Neural crest cell (in vitro differentiated cells): ENCODE measurements around the gene ASPG. TPM values are rescaled to one million over a fixed set of nuclear protein-coding genes. Genes with fewer than 3 reads are reported as not detected.

ENCODE experiments used
- DNase-seq: peaks from one replicate; pipeline ENCODE4 v3.0.0; 2021; ENCODE audit warnings: low read depth, mixed read lengths, low spot score
- H3K27ac Mint-ChIP-seq: one replicate; pipeline ENCODE4 v1.8.0; 2021; ENCODE audit warnings: mild to moderate bottlenecking, mixed read lengths; ENCODE audit not compliant: unreplicated experiment
- H3K27me3 Mint-ChIP-seq: 2 replicates; pipeline ENCODE4 v1.8.0; 2021; ENCODE audit warnings: low read depth, mild to moderate bottlenecking, mixed read lengths
- H3K36me3 Mint-ChIP-seq: 2 replicates; pipeline ENCODE4 v1.8.0; 2021; ENCODE audit warnings: low read depth, mild to moderate bottlenecking, mixed read lengths
- H3K4me1 Mint-ChIP-seq: 2 replicates; pipeline ENCODE4 v1.8.0; 2021; ENCODE audit warnings: mixed read lengths
- H3K4me3 Mint-ChIP-seq: one replicate; pipeline ENCODE4 v1.8.0; 2021; ENCODE audit warnings: mild to moderate bottlenecking, mixed read lengths
- H3K9me3 Mint-ChIP-seq: 2 replicates; pipeline ENCODE4 v1.8.0; 2021; ENCODE audit warnings: mixed read lengths
- long read RNA-seq: library from polyadenylated mRNA; unstranded; transcript quantifications from one replicate; pipeline ENCODE4 v2.0.0, GENCODE V29; 2020
- total RNA-seq: library from RNA; stranded (reverse); gene quantifications from 2 replicates; pipeline ENCODE4 v1.2.1, GENCODE V29; 2021
- TF ChIP-seq, protein P1 (sequence below): fragments of 200-600 bp; sonication (generic); conservative IDR thresholded peaks from 2 replicates; pipeline ENCODE4 v1.5.0; 2021; ENCODE audit warnings: antibody characterized with exemption, mild to moderate bottlenecking

The ASPG gene
- not detected in 2 replicates for total RNA-seq
- long read RNA-seq: 0 reads

DNA sequence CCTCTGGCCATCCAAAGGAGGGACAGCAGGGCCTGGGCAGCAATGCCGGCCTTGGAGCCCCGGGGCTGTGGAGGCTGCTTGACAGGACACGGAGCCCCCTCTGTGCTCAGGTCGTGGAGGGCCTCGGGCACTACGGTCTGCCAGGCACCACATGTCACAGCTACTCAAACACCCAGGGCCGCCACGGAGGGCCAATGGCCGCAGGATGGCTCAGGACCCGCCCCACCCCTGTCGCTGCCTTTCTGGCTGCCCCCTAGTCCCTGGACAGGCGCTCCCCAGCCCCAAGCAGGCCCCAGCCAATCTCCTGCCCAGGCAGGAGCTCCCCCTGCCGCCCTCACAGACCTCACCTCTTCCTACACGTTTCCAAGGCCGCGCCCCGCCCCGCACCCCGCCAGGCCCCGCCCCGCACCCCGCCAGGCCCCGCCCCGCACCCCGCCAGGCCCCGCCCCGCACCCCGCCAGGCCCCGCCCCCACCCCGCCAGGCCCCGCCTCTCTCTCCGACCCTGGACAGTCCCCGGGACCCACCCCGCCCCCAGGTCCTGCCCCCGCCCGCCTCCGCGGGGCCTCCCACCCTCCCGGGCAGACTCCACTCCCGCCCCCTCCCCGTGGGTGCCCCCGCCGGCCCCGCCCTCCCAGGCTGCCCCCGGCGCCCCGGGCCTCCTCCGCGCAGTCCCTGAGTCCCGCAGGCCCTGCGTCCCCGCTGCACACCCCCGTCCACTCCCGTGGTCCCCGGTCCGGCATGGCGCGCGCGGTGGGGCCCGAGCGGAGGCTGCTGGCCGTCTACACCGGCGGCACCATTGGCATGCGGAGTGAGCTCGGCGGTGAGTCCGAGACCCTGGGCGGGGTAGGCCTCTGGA is at the start of gene ASPG:
Gene ASPG (plus strand): TSS at position 669 of the 857 bp plus-strand sequence. CDS start 71 bp downstream, at position 740.
- no peak for DNase-seq
- H3K4me3 Mint-ChIP-seq: no peak within 1 kb of the TSS
- H3K27me3 Mint-ChIP-seq: peaks cover 11% of the 10 kb centered on the region
- H3K27ac Mint-ChIP-seq: no peak within 1 kb of the TSS
- H3K4me1 Mint-ChIP-seq: no peaks in the 10 kb centered on the region
- H3K9me3 Mint-ChIP-seq: no peaks in the 10 kb centered on the region
- H3K36me3 Mint-ChIP-seq: no peaks in the 10 kb centered on the region
- TF ChIP-seq, protein P1, sequence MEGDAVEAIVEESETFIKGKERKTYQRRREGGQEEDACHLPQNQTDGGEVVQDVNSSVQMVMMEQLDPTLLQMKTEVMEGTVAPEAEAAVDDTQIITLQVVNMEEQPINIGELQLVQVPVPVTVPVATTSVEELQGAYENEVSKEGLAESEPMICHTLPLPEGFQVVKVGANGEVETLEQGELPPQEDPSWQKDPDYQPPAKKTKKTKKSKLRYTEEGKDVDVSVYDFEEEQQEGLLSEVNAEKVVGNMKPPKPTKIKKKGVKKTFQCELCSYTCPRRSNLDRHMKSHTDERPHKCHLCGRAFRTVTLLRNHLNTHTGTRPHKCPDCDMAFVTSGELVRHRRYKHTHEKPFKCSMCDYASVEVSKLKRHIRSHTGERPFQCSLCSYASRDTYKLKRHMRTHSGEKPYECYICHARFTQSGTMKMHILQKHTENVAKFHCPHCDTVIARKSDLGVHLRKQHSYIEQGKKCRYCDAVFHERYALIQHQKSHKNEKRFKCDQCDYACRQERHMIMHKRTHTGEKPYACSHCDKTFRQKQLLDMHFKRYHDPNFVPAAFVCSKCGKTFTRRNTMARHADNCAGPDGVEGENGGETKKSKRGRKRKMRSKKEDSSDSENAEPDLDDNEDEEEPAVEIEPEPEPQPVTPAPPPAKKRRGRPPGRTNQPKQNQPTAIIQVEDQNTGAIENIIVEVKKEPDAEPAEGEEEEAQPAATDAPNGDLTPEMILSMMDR: no peak

DNA sequence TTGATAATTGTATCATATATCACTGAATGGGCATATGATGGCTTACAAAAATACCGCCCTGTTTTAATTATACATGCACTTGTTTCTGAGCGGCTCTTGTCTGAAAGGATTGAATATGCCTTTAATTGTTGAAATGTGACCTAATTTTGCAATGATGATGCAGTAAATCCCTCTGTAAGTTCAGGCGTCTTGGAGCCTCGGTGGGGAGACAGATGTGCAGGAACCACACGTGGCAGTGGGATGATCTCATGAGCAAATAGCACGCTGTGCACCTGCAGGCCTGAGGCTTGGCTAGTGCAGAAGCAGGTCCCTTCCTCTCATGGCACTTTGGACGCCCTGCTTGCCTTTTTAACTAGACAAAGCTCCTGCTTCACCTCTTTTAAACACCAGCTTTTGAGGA is 49.3 kb upstream of the ASPG start:
- TF ChIP-seq, protein P1: no peak
- H3K27me3 Mint-ChIP-seq: peaks cover 12% of the 10 kb centered on the region
- no peak for DNase-seq
- H3K27ac Mint-ChIP-seq: no peak overlapping the region
- H3K4me1 Mint-ChIP-seq: peaks cover 6% of the 10 kb centered on the region
- no peaks in the 10 kb centered on the region for H3K9me3 Mint-ChIP-seq
- no peaks in the 10 kb centered on the region for H3K36me3 Mint-ChIP-seq
- no peak overlapping the region for H3K4me3 Mint-ChIP-seq

DNA sequence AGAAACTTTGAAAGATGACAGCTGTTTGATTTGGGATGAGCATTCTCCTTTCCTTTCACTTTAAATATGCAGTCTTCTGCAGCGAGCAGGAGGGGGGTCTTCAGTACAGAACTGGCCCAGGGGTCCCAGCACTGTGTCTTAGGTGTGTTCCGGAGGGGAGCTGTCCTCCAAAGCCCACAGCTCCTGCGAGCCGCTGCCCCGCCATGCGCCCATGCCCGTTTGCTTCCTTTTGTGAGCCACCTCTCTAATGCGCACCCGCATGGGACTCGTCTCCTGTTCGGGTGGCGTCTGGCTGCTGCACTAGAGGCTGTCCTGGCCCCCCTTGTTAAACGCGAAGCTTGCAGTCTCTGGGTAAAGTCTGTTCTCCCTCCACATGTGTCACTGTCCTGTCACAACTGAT is 48.4 kb upstream of the ASPG start:
- no peak overlapping the region for H3K4me3 Mint-ChIP-seq
- H3K4me1 Mint-ChIP-seq: peaks cover 6% of the 10 kb centered on the region
- peaks cover 10% of the 10 kb centered on the region for H3K27me3 Mint-ChIP-seq
- TF ChIP-seq, protein P1: no peak
- H3K27ac Mint-ChIP-seq: no peak overlapping the region
- no peaks in the 10 kb centered on the region for H3K9me3 Mint-ChIP-seq
- no peaks in the 10 kb centered on the region for H3K36me3 Mint-ChIP-seq
- no peak for DNase-seq

DNA sequence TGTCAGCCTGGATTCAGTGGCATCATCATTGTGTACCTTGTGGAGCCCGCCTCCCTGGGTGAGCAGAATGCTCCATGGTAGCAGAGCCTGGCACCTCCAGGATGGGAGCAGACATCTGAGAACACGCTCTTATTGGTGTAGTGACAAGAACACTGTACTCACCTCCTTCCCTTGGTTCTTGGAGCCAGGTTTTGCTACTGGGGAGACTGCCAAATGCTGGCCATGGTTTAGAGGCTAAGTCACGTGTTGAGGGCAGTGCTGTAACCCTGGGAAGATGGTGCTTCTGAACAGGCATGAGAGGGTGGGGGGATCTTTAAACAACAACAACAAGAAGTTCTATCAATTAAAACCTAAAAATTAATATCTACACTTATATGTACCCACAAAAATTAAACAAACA is 47.6 kb upstream of the ASPG start:
- Mint-ChIP-seq H3K36me3 (no peaks in the 10 kb centered on the region), H3K4me3 (no peak overlapping the region), H3K27ac (no peak overlapping the region), H3K27me3 (peaks cover 10% of the 10 kb centered on the region), H3K9me3 (no peaks in the 10 kb centered on the region), H3K4me1 (peaks cover 6% of the 10 kb centered on the region)
- TF ChIP-seq, protein P1: no peak
- no peak for DNase-seq

DNA sequence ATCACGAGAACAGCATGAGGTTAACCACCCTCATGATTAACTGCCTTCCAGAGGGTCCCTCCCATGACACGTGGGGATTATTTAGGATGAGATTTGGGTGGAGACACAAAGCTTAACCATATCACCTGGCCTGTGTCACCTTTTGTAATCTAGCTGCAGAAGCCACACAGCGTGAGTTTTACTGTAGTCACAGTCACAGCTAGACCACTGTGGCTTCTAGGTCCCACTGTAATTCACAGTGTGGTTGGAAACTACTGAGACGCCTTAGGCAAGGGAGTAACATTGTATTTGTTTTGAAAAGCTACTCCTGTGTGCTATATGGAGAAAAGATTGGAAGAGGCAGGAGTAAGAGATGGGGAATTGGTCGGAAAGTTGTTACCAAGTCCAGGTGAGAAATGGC is 46.3 kb upstream of the ASPG start:
- H3K4me3 Mint-ChIP-seq: no peak overlapping the region
- H3K4me1 Mint-ChIP-seq: peaks cover 6% of the 10 kb centered on the region
- H3K27me3 Mint-ChIP-seq: peaks cover 10% of the 10 kb centered on the region
- H3K27ac Mint-ChIP-seq: no peak overlapping the region
- TF ChIP-seq, protein P1: no peak
- H3K9me3 Mint-ChIP-seq: no peaks in the 10 kb centered on the region
- DNase-seq: no peak
- H3K36me3 Mint-ChIP-seq: no peaks in the 10 kb centered on the region
